DOHH2 (cell line): ENCODE data around the gene OR56B1.

Source experiments
- EZH2phosphoT487 ChIP-seq: fragments of 200-600 bp; sonication (generic); IDR thresholded peaks from 2 replicates; pipeline ENCODE4 v1.6.1; 2017; ENCODE audit warnings: borderline replicate concordance, mild to moderate bottlenecking, antibody characterized with exemption, low read length, moderate library complexity, mixed read lengths
- TF ChIP-seq, protein P1 (sequence below): fragments of 200-600 bp; sonication (generic); IDR thresholded peaks from one replicate; pipeline ENCODE4 v1.5.1; 2014; ENCODE audit warnings: antibody characterized with exemption, mild to moderate bottlenecking, low read depth, low read length; ENCODE audit not compliant: poor library complexity, severe bottlenecking

DNA sequence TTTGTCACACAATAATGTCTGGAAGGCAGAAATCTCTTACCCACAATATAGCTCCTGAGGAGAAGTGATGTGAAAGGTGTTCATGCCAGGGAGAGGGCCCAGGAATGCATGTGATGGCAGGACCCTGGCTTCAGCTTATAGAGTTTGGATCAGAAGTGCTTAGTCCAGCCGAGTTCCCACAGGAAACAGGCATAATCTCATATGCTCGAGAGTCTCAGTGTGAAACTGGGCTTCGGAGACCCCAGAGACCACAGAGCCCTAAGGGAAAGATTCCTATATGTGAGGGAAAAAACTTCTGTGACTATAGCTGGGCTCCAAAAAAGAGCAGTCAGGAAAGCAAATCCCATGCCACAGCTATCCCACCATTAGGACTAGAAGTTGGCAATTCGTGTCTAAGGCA lies 47.0 kb downstream of the OR56B1 start, which contains the start of gene OR52N5:
- TF ChIP-seq, protein P1, sequence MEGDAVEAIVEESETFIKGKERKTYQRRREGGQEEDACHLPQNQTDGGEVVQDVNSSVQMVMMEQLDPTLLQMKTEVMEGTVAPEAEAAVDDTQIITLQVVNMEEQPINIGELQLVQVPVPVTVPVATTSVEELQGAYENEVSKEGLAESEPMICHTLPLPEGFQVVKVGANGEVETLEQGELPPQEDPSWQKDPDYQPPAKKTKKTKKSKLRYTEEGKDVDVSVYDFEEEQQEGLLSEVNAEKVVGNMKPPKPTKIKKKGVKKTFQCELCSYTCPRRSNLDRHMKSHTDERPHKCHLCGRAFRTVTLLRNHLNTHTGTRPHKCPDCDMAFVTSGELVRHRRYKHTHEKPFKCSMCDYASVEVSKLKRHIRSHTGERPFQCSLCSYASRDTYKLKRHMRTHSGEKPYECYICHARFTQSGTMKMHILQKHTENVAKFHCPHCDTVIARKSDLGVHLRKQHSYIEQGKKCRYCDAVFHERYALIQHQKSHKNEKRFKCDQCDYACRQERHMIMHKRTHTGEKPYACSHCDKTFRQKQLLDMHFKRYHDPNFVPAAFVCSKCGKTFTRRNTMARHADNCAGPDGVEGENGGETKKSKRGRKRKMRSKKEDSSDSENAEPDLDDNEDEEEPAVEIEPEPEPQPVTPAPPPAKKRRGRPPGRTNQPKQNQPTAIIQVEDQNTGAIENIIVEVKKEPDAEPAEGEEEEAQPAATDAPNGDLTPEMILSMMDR: no peak
- TF ChIP-seq EZH2phosphoT487: no peak
